GM10248 (cell line): ENCODE data around the gene GCN1.
A peak's percentile ranks its signal among the peaks of the same experiment; 100 is the strongest.

Source experiments
- CTCF ChIA-PET: fragments of 300-600 bp; sonication (Branson Sonifier 250); formaldehyde crosslinking; extraction: SDS; loops from one replicate; lab custom pipeline; 2021; ENCODE audit warnings: antibody characterized with exemption; lab: Yijun Ruan, JAX
- POLR2A ChIA-PET: fragments of 350-650 bp; sonication (Branson Sonifier 250); formaldehyde crosslinking; extraction: SDS; loops from one replicate; lab custom pipeline; 2020; ENCODE audit warnings: antibody characterized with exemption; lab: Yijun Ruan, JAX
- DNase-seq: peaks from one replicate; pipeline ENCODE4 v3.0.0; 2012; ENCODE audit errors: extremely low spot score
- TF ChIP-seq, protein P1 (sequence below): IDR thresholded peaks from 2 replicates; pipeline ENCODE4 v1.5.1; 2012; ENCODE audit warnings: mild to moderate bottlenecking, low read depth; ENCODE audit errors: extremely low read depth, missing control alignments, control extremely low read depth

GCN1 gene

DNA sequence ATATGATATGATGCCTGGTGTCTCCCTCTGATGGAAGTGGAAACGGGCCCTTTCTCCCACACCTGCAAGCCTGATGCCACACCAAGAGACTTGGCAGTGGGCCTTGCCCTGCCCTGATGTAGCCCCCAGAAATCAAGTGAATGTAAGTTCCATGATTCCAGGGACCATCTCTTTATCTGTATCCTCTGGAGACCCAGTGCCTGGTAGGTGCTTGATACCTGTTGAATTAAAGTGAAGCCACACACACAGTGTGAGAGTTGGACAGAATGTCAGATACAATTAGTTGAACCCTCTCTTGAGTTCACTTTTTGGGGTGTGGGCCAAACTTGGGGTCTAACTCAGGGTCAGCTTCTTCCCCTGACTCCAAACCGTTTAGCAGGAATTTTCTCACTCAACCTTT is 73.2 kb downstream of the GCN1 start:
- ChIA-PET CTCF (interaction anchor here (1.1 to 2.8 kb wide), 4 partner anchors 11 to 55 kb away, joined by 3 to 11 read pairs (median 4); no protein-coding TSS in a partner anchor), POLR2A (interaction anchor here (1.1 to 7.4 kb wide), 2 partner anchors 12 to 77 kb away, joined by 11 to 97 read pairs; partner anchors contain the start of gene RPLP0)
- no peak for DNase-seq
- TF ChIP-seq, protein P1, sequence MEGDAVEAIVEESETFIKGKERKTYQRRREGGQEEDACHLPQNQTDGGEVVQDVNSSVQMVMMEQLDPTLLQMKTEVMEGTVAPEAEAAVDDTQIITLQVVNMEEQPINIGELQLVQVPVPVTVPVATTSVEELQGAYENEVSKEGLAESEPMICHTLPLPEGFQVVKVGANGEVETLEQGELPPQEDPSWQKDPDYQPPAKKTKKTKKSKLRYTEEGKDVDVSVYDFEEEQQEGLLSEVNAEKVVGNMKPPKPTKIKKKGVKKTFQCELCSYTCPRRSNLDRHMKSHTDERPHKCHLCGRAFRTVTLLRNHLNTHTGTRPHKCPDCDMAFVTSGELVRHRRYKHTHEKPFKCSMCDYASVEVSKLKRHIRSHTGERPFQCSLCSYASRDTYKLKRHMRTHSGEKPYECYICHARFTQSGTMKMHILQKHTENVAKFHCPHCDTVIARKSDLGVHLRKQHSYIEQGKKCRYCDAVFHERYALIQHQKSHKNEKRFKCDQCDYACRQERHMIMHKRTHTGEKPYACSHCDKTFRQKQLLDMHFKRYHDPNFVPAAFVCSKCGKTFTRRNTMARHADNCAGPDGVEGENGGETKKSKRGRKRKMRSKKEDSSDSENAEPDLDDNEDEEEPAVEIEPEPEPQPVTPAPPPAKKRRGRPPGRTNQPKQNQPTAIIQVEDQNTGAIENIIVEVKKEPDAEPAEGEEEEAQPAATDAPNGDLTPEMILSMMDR = no peak

DNA sequence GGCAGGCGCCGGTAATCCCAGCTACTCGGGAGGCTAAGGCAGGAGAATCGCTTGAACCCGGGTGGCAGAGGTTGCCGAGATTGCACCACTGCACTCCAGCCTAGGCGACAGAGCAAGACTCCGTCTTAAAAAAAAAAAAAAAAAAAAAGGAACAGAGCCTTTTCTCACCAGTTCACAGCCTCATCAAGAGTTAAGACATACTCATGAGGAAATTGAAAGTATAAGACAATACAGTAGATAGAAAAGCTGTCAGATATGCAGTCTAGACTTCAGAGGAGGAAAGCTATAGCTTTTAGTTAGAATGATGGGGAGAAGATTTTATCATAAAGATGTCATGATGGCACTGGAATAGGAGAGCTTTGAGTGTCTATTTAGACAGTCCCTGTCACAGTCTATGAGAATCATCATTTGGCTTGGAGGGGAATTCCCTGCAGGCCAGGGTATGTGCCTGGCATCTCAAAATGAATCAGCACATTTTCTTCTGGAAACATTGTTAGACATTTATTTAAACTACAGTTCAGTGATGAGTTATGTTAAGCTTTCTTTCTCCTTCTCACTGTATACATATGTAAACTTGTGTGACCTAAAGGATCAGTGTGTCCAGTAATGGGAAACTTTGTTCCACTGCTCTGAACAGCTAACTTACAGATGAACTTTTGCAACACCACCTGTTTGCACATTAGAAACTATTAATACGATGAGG is 75.1 kb downstream of the GCN1 start:
- TF ChIP-seq, protein P1 = no peak
- CTCF ChIA-PET = interaction anchor here (0.7 to 2.8 kb wide), 5 partner anchors 10 to 146 kb away, joined by 3 to 11 read pairs (median 4); partner anchors contain the start of genes PXN and RPLP0
- POLR2A ChIA-PET = interaction anchor here (0.5 to 7.4 kb wide), 3 partner anchors 79 to 400 kb away, joined by 5 to 97 read pairs (median 5); partner anchors contain the start of gene RPLP0
- DNase-seq = peak; percentile 56

DNA sequence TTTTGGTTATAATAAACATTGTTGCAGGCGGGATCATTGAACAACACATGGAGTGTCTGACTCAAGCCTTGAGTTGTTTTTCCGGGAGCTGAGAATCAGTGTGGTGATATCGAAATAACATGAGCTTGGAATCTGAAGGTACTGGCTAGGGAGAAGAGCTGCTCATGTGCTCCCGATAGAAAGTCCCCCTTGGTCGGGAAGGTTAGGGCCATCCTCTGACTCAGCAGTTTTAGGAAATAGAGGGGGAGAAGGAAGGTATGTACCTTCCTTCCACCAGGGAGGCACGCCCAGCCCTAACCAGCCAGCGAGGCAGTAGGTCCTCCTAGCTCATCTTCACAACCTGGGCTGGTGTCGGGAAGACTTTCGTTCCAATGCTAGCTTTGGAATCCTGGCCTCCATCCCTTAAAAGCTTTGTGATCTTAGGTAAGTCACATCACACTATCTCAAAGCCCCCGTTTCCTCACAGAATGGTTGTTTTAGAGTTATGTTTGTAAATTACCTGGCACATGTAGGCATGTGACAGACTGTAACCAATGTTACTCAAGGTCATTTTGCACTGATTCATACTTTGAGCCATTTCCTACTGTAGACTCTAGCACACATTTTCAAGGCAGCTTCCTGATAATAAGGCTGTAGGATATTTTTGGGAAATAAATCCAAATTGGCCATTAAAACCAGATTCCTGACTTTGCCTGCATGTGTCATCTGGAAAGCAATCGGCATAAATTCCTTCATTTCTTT is 76.0 kb downstream of the GCN1 start:
- DNase-seq = no peak
- TF ChIP-seq, protein P1 = no peak
- ChIA-PET CTCF (interaction anchor here (0.9 to 2.3 kb wide), 9 partner anchors 9 to 110 kb away, joined by 3 to 12 read pairs (median 4); partner anchors contain the start of gene RPLP0), POLR2A (interaction anchor here (7.4 kb wide), 1 partner anchor 80 kb away, joined by 97 read pairs; the partner anchor contains the start of gene RPLP0)

DNA sequence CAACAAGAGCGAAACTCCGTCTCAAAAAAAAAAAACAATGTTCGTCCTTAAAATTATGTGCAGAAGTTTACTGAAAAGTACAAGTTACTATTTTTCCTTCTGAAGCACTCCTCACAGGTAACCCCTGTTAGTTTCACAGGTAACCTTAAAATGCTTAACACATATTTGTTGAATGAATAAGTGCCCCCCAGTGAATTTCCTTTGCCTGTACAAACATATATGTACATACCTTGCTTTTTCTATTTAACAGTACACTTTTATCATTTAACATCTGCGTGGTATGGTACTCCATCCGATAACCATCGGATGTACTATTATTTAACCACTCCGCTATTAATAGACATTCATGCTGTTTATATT is 76.6 kb downstream of the GCN1 start:
- TF ChIP-seq, protein P1 = no peak
- POLR2A ChIA-PET = interaction anchor here (1.1 to 7.4 kb wide), 2 partner anchors 31 to 81 kb away, joined by 4 to 97 read pairs; partner anchors contain the start of gene RPLP0
- CTCF ChIA-PET = interaction anchor here (0.9 to 2.3 kb wide), 7 partner anchors 9 to 110 kb away, joined by 3 to 12 read pairs (median 4); partner anchors contain the start of gene RPLP0
- DNase-seq = no peak

DNA sequence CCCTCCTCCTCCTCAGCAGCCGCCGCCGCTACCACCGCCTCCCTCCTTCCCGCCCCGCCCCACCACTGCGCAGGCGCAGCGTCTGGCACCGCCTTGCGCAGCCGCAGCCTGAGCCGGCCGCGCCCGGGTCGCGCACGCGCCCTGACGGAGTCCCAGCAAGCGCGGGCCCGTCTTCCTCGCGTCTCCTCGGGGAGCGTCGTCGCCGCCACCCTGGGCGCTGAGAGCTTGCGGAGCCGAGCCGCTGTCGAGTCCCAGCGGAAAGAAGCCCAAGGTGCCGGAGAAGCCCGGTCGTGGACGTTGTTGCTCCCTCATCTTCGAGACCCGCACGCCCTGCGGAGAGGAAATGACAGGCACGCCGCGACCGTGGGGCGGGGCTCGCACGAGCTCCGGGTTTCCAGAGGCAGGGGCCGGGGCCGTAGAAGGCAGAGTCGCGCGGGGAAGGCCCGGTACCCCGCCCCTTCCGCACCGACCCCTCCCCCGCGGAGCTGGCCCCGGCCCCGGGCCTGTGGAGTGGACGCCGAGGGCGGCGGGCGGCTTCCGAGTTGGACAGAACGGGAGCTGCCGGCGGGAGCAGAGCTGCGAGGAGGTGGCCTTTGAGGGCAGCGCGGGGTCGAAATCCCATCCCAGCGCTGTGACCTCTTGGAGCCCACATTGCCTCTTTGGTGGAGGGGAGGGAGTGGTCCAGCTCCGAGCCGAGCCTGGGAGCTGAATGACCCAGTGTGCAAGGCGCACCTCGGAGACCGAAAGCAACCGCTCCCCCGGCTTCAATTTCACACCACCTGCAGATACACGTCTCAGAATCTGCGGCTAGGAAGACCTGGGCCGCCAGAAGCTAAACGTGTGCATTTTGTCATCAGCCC is 77.5 kb downstream of the GCN1 start:
- ChIA-PET CTCF (interaction anchor here (1.6 to 2.3 kb wide), 6 partner anchors 10 to 111 kb away, joined by 3 to 12 read pairs (median 7); partner anchors contain the start of gene RPLP0), POLR2A (interaction anchor here (0.7 to 7.4 kb wide), 6 partner anchors 16 to 1885 kb away, joined by 3 to 97 read pairs (median 4); partner anchors contain the start of genes RNU4-1, RNU4-2 and RPLP0)
- TF ChIP-seq, protein P1 = no peak
- peak; percentile 96 for DNase-seq
